Ovary (tissue), 3 donors: ENCODE measurements around the gene MICU2.

Experiments used
- EP300 ChIP-seq: sonication (generic); formaldehyde crosslinking; IDR thresholded peaks from one replicate; pipeline ENCODE4 v1.6.1; 2017; ENCODE audit warnings: antibody characterized with exemption
- POLR2A ChIP-seq: fragments of 450-650 bp; IDR thresholded peaks from one replicate; pipeline ENCODE4 v1.6.1; 2017; ENCODE audit warnings: antibody characterized with exemption, mild to moderate bottlenecking, moderate library complexity
- TF ChIP-seq, protein P1 (sequence below), 3 donors: fragments of 450-650 bp in 2 of 3; fragments of 200-600 bp in 1 of 3; IDR thresholded peaks; one replicate each; pipeline versions ENCODE4 v1.5.1 to v1.8.0; 2016 to 2022; ENCODE audit warnings: antibody characterized with exemption in 3 of 3, mild to moderate bottlenecking in 1 of 3
- donor health status: DM: no; HTN: no; CAD: no.

DNA sequence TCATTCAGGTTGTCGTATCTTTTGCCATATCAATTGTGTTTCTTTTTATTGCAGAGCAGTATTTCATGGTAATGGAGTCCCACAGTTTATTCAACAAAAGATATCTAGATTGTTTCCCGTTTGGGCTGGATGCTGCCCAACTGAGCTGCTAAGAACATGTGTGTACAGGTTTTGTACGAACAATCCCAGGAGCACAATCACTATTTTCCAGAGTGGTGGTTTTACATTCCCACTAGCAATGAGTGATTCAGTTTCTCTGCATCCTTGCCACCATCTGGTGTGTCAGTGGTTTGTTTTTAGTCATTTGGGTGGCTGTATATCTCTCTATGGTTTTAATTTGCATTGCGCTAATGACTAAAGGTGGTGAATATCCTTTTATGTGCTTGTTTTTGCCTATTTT lies 92.1 kb downstream of the MICU2 start:
- TF ChIP-seq POLR2A = no peak
- TF ChIP-seq, protein P1, sequence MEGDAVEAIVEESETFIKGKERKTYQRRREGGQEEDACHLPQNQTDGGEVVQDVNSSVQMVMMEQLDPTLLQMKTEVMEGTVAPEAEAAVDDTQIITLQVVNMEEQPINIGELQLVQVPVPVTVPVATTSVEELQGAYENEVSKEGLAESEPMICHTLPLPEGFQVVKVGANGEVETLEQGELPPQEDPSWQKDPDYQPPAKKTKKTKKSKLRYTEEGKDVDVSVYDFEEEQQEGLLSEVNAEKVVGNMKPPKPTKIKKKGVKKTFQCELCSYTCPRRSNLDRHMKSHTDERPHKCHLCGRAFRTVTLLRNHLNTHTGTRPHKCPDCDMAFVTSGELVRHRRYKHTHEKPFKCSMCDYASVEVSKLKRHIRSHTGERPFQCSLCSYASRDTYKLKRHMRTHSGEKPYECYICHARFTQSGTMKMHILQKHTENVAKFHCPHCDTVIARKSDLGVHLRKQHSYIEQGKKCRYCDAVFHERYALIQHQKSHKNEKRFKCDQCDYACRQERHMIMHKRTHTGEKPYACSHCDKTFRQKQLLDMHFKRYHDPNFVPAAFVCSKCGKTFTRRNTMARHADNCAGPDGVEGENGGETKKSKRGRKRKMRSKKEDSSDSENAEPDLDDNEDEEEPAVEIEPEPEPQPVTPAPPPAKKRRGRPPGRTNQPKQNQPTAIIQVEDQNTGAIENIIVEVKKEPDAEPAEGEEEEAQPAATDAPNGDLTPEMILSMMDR (IDR thresholded peaks at IDR 0.05) = no peak
- no peak for TF ChIP-seq EP300
